ENCODE measurements around the gene KLK14.

The KLK14 gene

DNA sequence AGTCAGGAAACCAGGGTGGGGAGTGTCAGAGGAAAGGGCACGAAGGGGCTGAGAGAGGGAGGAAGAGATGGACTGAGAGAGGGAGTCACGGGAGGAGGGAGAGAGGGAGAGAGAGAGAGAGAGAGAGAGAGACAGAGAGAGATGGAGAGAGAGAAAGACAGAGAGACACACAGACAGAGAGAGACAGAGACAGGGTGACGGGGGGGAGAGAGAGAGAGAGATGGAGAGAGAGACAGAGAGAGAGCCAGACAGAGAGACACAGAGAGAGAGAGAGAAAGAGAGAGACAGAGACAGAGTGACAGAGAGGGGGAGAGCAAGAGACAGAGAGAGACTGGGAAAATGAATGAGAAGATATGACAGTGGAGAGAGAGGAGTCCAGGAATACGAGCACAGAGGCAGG, 494 bp upstream of the KLK14 start:
- no peak for DNase-seq

DNA sequence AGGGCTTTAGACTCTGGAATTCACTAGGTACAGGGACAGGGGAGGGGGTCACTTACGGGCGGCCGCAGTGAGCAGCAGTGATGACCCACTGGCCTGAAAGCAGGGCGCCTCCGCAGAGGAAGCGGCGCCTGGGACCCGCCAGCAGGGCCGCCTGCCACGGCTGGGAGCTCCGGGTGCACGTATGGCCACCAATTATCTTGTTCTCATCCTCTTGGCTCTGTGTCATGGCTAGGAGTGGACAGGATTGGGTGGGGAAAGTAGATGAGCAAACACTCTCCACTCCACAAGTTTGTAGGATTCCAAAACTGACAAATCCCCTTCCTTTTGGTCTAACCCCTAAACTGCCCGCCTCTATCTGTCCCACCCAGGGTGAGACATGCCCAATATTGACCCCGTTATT, 1.2 kb downstream of the KLK14 start:
- DNase-seq = no peak

DNA sequence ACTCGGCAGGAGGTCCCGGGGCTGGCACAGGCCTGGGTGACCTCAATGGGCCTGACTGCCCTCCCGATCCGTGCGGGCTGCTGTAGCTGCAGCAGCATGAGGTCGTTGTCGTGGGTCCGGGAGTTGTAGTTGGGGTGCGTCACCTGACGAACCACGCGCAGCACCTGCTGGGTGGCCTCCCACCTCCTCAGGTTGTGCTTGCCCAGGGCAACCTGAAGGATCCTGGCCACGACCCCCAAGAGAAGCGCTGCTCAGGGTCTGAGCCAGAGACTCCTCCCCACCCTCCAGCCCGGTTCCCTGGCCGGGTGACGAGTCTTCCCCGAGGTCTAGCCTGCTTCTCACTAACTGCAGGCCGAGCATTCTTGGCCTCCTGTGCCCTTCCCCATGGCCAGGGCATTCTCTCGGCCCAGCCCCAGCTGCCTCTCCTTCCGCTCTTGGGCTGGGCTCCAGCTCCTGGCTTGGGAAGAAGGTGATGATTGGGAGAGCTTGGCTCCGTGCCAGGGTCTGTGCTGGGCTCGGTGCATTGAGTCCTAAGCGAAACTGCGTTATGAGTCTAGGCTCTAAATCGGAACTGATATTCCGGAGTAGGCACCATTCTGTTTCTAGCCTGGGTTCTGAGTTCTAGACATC, 3.1 kb downstream of the KLK14 start:
- no peak for DNase-seq

DNA sequence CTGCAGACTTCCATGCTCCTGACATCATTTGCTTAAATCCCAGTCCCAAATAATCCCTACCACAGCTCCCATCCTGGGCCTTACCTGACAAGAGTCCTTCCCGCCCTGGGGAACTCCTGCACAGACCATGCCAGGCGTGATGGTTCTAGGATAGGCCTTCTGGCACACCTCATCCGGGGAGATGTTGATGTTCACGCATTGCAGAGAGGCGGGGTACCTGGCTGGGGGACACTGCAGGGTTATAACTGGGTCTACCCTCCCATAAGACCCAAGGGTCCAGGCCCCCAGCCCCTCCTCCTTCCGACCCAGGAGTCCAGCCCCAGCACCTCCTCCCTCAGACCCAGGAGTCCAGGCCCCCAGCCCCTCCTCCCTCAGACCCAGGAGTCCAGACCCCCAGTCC, 4.0 kb downstream of the KLK14 start:
- DNase-seq = no peak

DNA sequence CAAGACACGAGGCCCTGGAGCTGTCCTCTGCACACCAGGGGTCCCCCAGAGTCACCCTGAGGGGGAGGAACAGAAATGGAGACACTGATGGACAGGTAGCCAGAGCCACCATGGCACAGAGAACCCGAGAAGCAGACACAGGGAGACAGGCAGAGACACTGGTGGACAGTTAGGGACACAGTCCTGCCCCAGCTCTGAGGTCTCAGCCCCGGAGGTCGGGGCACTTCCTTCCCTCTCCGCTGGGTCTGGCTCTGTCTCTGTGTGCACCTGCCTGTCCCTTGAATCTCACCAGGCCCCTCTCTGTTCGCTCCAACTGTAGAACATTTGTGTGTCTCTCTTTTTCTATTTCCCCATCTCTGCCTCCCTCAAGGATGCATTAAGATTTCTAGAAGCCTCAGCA, 4.6 kb downstream of the KLK14 start:
- no peak for DNase-seq

DNA sequence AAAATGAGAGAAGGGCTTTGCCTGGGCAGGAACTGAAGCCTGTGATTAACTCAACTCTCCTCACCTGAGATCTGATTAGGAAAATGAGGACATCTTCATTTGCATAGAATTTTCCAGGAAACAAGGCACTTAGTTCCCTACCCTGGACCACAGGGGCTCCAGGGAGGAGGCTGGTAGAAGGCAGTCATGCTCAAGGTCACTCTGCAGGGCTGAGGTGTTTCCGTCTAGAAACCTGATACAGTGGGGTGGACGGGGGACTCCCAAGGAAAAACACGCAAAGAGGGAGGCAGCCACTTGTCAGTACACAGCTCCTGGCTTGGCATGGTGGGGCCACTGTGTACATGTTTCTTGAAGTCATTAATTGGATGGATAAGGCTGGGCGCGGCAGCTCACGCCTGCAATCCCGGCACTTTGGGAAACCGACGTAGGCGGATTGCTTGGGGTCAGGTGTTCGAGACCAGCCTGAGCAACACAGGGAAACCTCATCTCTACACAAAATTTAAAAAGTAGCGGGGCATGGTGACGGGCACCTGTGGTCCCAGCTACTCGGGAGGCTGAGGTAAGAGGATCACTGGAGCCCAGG, 6.0 kb downstream of the KLK14 start:
- no peak for DNase-seq

DNA sequence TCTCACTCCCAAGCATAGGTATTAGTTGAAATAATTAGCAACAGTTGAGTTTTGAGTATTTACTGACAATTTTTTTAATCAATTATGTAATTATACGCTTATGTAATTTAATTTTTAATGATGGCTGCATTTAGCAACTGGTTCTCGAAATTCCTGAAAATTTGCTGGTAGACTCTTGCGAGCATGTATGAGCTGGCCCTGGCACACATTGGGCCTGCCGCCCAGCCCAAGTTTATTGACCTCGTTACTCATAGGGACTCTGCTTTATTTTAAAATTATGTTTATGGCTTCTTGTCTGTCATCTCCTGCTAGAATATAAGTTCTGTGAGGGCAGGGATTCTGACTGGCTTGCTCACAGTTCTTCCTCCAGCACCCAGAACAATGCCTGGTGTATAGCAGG, 6.7 kb downstream of the KLK14 start:
- no peak for DNase-seq

DNA sequence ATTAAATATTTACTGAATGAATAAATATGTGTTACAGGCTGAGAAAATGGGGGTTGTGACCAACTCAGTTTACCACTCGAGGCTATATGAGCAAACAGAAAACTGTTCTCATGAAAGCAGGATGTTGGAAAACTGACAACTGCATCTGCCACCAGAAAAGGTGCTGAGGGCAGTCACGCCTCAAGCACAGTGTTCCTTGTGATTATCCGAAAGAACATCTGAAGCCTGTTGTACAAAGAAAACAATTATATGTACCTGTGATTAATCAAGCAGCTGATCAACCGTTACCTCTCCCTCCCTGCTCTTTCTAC, 11.6 kb downstream of the KLK14 start:
- no peak for DNase-seq

DNA sequence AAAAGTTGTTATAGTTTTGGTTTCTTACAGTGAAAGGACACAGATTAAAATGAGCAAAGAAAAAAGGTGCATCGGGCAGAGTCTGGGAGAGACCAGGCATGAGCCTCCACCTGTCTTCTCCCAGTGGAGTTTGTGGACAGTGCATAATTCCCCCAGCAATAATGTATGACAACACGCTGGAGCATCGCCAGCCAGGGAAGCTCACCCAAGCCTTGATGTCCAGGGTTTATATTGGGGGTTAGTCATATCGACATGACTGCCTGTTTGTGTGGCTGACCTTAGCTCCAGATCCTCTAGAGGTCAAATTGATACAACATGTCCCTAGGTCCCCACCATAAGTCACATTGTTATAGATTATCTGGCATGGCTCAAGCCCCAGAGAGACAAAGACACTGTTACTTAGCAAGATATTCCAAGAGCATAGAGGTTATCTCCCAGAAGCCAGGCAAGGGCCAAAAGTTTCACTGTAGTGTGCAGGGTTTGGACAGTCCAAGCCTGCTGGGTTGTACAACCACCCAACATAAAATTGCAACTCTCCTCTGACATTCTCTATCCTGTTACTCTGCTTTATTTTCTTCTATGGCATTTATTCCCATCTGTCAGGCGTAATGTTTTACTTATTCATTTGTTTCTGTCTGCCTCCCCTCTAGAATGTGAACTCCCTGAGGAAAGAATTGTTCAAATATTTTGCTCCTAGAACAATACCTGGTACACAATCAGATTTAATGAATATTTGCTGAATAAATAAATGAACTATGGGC, 12.2 kb downstream of the KLK14 start:
- DNase-seq = no peak

DNA sequence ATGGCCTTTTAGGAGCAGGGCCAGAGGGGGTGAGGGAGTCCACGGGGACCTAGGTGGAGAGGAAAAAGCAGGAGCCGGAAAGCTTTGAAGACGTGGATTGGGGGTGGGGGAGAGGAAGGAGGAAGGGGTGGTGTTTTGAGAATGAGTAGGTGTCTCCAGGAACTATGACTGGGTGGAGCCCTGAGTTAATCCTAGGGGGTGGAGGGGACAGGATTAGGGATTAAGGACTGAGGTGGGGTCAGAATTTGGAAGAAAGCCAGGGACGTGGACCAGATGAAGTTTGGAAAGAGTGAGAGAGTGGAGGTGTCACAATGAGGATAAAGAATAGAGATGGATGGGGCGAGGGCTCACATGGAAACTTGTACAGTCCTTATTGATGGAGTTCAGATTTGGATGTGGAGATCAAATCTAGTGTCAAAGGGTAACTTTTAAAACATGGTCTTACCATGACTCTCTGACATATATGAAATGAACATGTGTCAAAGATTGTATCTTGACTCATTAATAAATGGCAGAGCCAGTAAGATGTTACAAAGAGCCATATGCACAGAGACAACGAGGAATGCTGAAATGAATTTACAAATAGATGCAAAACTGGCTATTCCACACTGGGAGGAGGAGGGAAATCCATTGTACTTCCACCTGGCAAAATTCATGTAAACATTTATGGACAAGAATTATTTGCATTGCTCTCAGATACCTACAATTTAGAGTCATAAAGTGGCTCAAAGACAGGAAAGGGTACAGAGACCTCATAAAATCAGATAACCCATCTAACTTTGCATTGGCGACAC, 16.1 kb downstream of the KLK14 start:
- DNase-seq = no peak

DNA sequence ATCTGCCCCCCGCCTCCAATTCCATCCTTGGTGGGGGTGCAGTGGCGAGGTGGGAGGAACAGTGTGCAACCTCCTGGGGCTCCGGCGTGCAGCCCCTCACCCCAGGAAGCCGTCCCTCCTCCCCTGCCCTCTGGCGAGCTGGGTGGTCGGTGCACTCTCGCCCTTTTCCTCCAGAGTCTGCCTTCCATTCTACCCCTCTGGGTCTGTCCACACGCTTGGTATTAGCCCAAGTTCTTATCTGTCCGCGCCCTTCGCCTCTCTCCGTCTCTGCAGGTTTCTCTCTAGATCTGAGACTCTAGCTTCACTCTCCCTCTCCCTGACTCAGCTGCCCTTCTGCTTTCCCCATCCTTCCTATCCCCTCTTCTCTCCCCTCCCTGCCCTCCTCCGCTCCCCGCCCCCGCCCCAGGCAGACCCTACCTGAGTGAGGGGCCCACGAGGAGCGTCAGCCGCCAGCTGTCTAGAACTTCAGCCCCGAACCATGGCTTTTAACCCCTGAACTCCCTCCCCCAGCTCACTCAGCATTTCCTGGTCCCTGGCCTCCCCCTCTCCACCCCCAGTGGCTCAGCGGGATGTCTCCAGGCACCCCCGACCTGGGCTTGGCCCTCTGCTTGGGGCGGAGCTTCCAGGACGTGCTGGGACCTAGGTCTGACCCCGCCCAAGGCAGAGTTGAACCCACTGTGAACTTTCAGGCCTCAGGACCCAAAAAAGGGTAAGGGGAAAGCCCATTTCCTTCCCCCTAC, 17.3 kb downstream of the KLK14 start:
- DNase-seq = no peak

DNA sequence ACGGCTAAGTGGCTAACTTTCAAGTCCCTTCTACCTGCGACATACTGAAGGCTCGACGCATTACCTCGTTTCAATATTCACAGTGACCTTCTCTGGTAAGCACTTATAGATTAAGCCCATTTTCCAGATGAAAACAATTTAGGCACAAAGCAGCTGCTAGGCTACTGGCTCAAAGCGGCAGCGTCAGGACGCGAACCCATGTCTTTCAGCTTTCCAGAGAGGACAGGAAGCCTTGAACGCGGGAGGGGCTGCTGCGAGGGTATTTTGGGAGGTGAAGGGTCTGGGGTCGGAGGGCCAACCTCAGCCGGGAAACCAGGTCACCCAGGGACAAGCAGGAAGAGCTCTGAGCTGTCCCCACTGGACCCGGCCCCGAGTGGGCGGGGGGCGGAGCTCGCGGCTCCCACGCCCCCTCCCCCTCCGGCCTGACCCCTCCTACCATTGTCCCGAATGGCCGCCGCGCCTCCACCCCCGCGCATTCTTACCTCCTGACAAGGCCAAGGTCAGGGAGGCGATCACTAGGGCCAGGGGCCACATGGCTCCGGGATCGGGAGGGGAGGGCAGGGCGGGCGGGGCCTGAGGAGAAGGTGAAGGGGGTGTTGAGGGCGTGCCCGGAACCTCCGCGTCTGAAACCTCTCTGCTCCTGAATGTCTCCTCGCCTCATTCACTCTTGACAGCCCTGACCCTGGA, 18.0 kb downstream of the KLK14 start, which contains the start of gene KLK13:
Gene KLK13 (minus strand): TSS at position 559 of the 687 bp plus-strand sequence. CDS start 25 bp downstream, at position 534.
- no peak for DNase-seq

DNA sequence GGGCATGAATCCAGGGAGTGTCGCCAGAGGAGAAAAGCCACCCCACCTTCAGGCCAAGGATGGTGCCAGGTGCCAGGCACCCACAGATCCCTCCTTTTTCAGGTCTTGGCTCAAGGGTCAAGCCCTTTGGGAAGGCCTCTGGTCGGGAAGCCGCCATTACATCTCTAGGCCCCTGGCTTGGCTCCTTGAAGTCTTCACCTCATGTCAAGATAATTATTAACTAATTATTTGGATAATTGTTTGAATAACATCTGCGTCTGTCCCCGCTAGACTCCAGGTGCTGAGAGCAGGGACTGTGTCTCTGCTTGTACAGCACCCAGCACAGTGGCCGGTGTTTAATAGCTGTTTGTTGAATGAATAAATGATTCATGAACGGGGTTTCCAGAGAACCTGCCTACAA, 19.0 kb downstream of the KLK14 start:
- no peak for DNase-seq

DNA sequence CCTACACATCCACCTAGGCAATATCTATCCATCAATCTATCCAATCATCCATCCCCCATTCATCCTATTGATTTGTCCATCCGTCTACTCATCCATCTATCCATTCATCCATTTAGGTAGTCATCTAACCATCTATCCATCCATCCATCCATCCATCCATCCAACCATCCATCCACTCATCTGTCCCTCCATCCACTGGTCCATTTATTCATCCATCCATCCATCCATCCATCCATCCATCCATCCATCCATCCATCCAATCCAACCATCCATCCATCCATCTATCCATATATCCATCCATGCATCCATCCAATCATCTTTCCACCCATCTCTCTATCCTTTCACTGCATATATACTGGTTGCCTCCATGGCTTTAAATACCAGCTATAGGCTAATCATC, 21.7 kb downstream of the KLK14 start:
- no peak for DNase-seq

DNA sequence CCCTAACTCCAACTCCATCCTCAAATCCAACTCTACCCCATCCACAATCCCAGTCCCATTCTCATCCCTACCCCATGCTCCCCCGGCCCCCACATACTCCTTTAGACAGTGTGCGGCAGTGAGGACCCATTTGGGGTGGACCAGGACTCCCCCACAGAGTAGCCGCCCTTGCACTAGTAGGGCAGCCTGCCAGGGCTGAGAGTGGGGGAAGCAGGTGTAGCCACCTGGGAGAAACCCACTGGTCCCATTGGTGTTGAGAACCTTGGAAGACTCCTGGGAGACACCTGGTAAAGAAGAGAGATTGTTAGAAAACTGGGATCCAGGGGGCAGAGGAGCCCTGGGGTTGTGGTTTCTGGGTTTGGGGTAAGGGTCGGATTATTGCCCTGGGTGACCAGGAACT, 22.4 kb downstream of the KLK14 start:
- no peak for DNase-seq

DNA sequence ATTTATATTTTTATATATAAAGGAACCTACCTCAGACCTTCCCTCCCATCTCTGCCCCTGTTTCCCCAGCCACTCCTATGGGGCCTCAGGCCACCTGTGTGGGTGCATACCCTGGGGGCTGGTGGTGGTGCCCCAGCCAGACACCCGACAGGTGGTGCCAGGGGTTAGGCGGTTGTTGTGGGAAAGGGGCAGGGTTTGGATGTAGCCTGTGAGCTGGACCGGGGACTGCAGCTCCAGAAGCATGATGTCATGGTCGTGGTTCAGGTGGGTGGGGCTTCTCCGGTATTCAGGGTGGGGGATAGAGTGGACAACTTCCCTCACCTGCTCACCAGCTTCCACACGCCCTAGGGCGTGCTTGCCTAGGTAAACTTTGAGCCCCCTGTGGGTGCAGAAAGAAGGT, 23.0 kb downstream of the KLK14 start:
- no peak for DNase-seq

DNA sequence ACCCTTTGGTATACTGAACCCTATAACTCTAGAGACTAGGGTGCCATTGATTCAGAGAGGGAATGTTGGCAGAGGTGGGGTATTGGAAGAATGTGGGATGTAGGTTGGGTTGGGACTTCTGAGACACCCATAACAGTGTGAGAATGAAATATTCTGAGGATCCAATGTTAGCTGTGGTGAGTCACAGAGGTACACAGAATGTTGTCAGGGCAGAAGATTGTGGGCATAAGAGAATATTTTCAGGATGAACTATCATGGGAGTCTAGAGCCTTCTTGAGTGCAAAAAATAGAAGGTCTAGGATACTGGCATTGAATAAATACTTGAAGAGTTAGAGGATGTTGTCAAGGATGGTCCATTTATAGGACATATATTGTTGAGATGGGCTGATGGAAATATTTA, 26.8 kb downstream of the KLK14 start:
- no peak for DNase-seq

DNA sequence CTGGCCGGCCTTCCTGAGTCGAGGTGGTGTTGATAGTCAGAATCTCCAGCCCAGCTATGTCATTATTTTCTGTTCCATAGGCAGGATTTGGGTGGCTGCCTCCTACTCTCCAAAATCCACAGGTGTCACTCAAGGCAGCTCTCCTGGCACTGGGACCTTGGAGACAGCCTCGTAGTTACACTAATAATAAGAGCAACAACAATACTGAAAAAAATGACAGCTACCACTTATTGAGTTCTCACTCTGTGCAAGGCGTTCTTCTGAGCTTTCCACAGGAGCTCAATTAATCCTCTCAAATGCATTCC, 35.7 kb downstream of the KLK14 start:
- no peak for DNase-seq

DNA sequence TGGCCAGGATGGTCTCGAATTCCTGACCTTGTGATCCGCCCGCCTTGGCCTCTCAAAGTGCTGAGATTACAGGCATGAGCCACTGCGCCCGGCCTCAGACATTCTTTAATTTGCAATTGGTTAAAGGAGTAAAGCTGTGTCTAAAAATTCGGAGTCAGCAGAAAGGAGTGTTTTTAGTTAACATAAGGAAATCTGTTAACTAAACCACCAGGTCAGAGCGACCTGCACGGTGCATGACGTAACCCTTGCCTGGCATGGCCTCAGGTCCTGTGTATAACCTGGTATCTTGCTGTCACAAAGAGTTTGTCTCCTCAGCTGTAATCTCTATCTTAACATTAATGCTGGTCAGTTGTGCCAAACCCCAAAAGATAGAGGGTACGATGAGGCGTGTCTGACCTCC, 38.4 kb downstream of the KLK14 start:
- DNase-seq = no peak

DNA sequence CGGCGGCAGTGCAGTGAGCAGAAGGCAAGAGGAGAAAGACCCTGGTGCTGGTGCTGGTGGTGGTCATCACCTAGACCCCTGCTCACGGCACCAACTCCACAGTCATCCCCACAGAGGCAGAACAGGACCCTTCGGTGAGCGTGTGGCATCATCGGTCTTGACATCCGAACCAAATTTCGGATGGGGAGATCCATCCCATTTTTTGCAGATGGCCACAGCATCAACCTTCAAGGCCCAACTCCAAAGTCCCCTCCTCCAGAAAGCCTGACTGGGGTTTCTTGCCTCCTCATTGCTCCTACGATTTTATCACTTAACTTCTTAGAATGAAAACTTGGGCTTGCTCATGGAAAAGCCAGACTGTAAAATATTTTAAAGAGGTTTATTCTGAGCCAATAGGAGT, 39.2 kb downstream of the KLK14 start:
- no peak for DNase-seq

DNA sequence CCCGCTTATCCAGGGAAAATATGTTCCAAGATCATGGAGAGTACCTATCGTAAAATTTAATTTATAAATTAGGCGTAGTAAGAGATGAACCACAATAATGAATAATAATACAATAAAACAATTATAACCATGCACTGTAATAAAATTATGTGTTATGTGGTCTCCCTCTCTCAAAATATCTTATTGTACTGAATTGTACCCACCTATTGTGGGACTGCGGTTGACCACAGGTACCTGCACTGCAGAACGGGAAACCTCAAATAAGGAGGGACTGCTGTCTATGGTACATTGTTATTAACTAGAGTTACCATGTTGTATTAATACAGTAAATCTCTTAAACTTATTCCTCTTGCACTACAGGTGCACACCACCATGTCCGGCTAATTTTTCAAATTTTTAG, 42.5 kb downstream of the KLK14 start:
- DNase-seq = no peak

DNA sequence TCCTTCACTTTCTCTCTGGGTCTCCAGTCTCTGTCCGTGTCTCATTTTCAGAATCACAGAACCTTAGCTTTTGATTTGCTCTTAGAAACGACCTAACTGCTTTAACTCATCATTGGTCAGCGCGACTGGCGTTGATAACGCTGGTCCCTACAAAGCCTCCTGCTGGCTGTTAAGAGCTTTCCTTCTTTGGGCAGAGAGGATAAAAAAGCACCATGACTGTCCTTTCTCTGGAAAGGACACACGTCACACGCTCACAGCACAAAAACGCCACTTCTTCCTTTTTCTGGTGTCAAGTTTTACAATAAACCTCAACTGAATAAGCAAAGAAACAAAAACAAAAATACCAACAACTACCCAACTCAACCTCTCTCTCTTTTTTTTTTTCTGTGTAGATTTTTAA, 46.2 kb downstream of the KLK14 start:
- no peak for DNase-seq

DNA sequence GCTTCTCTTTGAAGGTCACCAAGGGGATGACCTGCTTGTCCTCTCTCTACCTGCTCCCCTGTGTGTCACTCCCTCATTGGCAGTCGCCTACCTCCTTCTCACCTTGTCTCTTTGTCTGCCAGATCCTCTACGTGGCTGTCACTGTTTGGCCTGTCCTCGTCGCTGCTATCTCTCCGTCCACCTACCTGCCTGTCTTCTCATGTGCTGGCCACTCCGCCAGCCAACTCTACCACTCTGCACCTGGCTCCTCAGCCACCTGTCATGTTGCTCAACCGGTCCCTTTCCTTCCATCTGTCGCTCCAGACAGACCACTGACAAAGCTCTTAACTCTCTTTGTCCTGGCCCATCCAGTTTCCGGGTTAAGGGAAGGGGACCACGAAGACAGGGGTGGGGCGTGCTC, 48.0 kb downstream of the KLK14 start, which contains the start of gene KLK12:
Gene KLK12 (minus strand): TSS at position 299 of the 400 bp plus-strand sequence. CDS start 381 bp downstream, outside the sequence.
- no peak for DNase-seq
